ENCODE data around the gene FOXP1.

FOXP1 gene

DNA sequence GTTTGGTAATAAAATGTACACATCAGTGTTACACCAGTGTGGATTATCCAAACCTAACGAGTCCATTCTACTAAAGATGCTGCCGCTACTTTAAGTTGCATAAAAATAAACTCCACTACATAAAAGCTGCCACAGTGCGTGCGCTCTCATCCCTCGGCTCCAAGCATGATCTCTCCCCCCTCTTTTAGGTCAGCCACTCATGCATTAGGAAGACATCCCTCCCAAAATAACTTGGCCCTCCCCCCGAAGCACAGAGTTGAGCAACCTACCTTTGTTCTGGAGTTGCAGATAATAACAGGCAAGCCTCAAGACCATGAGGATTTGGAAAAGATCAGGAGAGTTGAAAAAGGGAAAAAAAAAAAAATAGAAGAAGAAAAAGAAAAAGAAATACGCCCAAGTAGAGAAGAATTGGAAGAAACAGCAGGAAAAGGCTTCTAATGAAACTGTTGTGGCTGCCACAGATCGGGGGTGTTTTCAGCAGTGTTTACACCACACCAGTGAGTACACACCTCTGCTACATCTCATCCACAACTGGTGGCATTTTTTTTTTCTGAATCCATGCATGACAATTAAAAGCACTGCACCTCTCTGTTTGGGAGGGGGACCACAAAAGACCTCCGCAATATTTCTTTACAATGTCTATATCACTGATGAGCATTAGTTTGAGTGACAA, 339.2 kb downstream of the FOXP1 start:
- H3K27ac ChIP-seq (ENCODE audit: low read depth, low read length), result no peak overlapping the region
- no peaks in the 10 kb centered on the region for H3K9me2 ChIP-seq (replicated peaks; ENCODE audit: control insufficient read depth, low read length)
- H3F3A ChIP-seq (ENCODE audit: control insufficient read depth, insufficient read depth), result peaks cover 5% of the 10 kb centered on the region; the same call in 1 of the 2 replicates
- TF ChIP-seq, protein P1, sequence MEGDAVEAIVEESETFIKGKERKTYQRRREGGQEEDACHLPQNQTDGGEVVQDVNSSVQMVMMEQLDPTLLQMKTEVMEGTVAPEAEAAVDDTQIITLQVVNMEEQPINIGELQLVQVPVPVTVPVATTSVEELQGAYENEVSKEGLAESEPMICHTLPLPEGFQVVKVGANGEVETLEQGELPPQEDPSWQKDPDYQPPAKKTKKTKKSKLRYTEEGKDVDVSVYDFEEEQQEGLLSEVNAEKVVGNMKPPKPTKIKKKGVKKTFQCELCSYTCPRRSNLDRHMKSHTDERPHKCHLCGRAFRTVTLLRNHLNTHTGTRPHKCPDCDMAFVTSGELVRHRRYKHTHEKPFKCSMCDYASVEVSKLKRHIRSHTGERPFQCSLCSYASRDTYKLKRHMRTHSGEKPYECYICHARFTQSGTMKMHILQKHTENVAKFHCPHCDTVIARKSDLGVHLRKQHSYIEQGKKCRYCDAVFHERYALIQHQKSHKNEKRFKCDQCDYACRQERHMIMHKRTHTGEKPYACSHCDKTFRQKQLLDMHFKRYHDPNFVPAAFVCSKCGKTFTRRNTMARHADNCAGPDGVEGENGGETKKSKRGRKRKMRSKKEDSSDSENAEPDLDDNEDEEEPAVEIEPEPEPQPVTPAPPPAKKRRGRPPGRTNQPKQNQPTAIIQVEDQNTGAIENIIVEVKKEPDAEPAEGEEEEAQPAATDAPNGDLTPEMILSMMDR (IDR thresholded peaks at IDR 0.05; ENCODE audit: low read depth, low read length, poor library complexity, severe bottlenecking), result no peak
- TF ChIP-seq EZH2phosphoT487 (IDR thresholded peaks at IDR 0.05; ENCODE audit: borderline replicate concordance, low read length), result no peak
- H3K9me3 ChIP-seq (ENCODE audit: control insufficient read depth, insufficient read depth, low read length), result no peaks in the 10 kb centered on the region
- H3K79me2 ChIP-seq (ENCODE audit: control insufficient read depth, low read length), result 0 out of 2 replicates have a peak, but pooled peaks cover 5% of the 10 kb centered on the region
- H3K36me3 ChIP-seq (ENCODE audit: control insufficient read depth, low read length), result no peaks in the 10 kb centered on the region
- no peaks in the 10 kb centered on the region for H3K27me3 ChIP-seq (ENCODE audit: control insufficient read depth, low read length)
- H4K20me1 ChIP-seq (ENCODE audit: control insufficient read depth, insufficient read depth, low read depth, low read length), result peaks cover 4% of the 10 kb centered on the region; the same call in 1 of the 2 replicates
- H3K4me3 ChIP-seq (ENCODE audit: low read length), result no peak overlapping the region
- no peak overlapping the region for H3K4me2 ChIP-seq (ENCODE audit: low read length)
- peaks cover 9% of the 10 kb centered on the region; the same call in 1 of the 2 replicates for H3K4me1 ChIP-seq (ENCODE audit: control insufficient read depth, low read length)

DNA sequence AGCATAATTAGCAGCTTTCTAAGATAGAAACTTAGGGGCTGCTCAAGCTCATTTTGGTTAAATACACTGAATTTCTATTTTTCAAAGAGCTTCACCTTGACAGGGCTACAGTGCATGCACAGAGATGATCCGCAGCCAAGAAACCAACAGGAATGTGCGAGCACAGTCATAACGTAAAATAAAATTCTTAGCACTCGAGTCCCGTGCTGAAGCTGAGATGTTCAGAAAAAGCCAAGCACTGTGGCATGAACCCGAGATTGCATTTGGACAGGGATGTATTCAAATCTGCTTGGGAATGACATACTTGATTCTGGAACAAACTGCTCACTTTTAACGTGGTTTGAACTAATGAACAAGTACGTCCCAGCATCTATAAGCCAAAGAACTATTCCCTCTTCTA, 340.3 kb downstream of the FOXP1 start:
- Histone ChIP-seq H4K20me1 (ENCODE audit: control insufficient read depth, insufficient read depth, low read depth, low read length) (peaks cover 4% of the 10 kb centered on the region; the same call in 1 of the 2 replicates), H3K4me2 (ENCODE audit: low read length) (no peak overlapping the region), H3K4me1 (ENCODE audit: control insufficient read depth, low read length) (peaks cover 9% of the 10 kb centered on the region; the same call in 1 of the 2 replicates), H3K9me3 (ENCODE audit: control insufficient read depth, insufficient read depth, low read length) (no peaks in the 10 kb centered on the region), H3K79me2 (ENCODE audit: control insufficient read depth, low read length) (0 out of 2 replicates have a peak, but pooled peaks cover 5% of the 10 kb centered on the region), H3K27ac (ENCODE audit: low read depth, low read length) (no peak overlapping the region), H3K36me3 (ENCODE audit: control insufficient read depth, low read length) (no peaks in the 10 kb centered on the region), H3K9me2 (replicated peaks; ENCODE audit: control insufficient read depth, low read length) (no peaks in the 10 kb centered on the region), H3K4me3 (ENCODE audit: low read length) (no peak overlapping the region), H3K27me3 (ENCODE audit: control insufficient read depth, low read length) (no peaks in the 10 kb centered on the region), H3F3A (ENCODE audit: control insufficient read depth, insufficient read depth) (peaks cover 5% of the 10 kb centered on the region; the same call in 1 of the 2 replicates)
- TF ChIP-seq, protein P1 (IDR thresholded peaks at IDR 0.05; ENCODE audit: low read depth, low read length, poor library complexity, severe bottlenecking), result no peak
- TF ChIP-seq EZH2phosphoT487 (IDR thresholded peaks at IDR 0.05; ENCODE audit: borderline replicate concordance, low read length), result no peak

DNA sequence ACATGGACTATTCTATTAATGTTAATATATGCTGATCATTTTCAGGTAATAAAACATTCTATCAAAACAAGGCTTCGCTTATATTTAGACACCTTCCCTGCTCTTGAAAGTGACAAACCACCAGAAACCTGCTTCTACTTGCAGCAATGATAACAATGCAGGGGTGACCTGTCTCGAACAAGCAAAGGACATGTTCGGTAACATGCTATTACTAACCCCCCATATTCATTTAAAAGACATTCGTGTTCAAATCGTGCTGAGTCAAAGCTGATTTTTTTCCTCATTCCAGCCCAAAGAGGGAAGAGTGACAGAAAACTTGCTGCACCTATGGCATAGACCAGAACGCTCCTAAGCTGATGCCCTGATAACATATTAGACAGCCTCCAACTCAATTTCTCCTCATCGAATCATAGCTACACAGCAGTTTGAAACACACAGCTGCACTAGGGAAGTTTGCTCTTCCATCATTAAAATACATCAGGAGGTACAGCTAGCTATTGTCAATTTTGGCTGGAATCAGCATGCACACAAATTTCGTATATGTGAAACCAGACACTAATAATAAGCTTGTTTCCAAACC, 341.5 kb downstream of the FOXP1 start:
- Histone ChIP-seq H3K27ac (ENCODE audit: low read depth, low read length) (no peak overlapping the region), H3K9me2 (replicated peaks; ENCODE audit: control insufficient read depth, low read length) (no peaks in the 10 kb centered on the region), H3F3A (ENCODE audit: control insufficient read depth, insufficient read depth) (peaks cover 5% of the 10 kb centered on the region; the same call in 1 of the 2 replicates), H3K79me2 (ENCODE audit: control insufficient read depth, low read length) (no peaks in the 10 kb centered on the region), H4K20me1 (ENCODE audit: control insufficient read depth, insufficient read depth, low read depth, low read length) (peaks cover 4% of the 10 kb centered on the region; the same call in 1 of the 2 replicates), H3K4me3 (ENCODE audit: low read length) (no peak overlapping the region), H3K4me1 (ENCODE audit: control insufficient read depth, low read length) (peaks cover 17% of the 10 kb centered on the region), H3K4me2 (ENCODE audit: low read length) (no peak overlapping the region), H3K9me3 (ENCODE audit: control insufficient read depth, insufficient read depth, low read length) (no peaks in the 10 kb centered on the region), H3K27me3 (ENCODE audit: control insufficient read depth, low read length) (no peaks in the 10 kb centered on the region), H3K36me3 (ENCODE audit: control insufficient read depth, low read length) (no peaks in the 10 kb centered on the region)
- TF ChIP-seq EZH2phosphoT487 (IDR thresholded peaks at IDR 0.05; ENCODE audit: borderline replicate concordance, low read length), result no peak
- TF ChIP-seq, protein P1 (IDR thresholded peaks at IDR 0.05; ENCODE audit: low read depth, low read length, poor library complexity, severe bottlenecking), result no peak
